ENCODE measurements around the gene FHIT. TPM values are rescaled to one million over a fixed set of nuclear protein-coding genes. Genes with fewer than 3 reads are reported as not detected.

The FHIT gene
- 16.9 TPM for total RNA-seq

- Histone ChIP-seq H3K4me3 (ENCODE audit: low read length) (peak within 1 kb of the TSS; percentile 55), H3K27me3 (ENCODE audit: insufficient read depth, low read length) (no peaks in the 10 kb centered on the region), H3K4me1 (ENCODE audit: insufficient read depth, low read length) (peaks cover 12% of the 10 kb centered on the region), H3K9me3 (ENCODE audit: low read depth, low read length) (no peaks in the 10 kb centered on the region)
Observed at GRCh38 chr3:61251174-61251972, at the start of gene FHIT. Gene FHIT, minus strand, starts transcription at chr3:61251452.

- no peaks in the 10 kb centered on the region for H3K27me3 ChIP-seq (ENCODE audit: insufficient read depth, low read length)
- no peak overlapping the region for H3K4me3 ChIP-seq (ENCODE audit: low read length)
- H3K9me3 ChIP-seq (ENCODE audit: low read depth, low read length) = no peaks in the 10 kb centered on the region
- H3K4me1 ChIP-seq (ENCODE audit: insufficient read depth, low read length) = no peaks in the 10 kb centered on the region
Observed at GRCh38 chr3:61300786-61301185, 49.5 kb upstream of the FHIT start.

GRCh38 chr3:61300006-61300380 is 48.7 kb upstream of the FHIT start:
- no peaks in the 10 kb centered on the region for H3K4me1 ChIP-seq (ENCODE audit: insufficient read depth, low read length)
- H3K4me3 ChIP-seq (ENCODE audit: low read length) = no peak overlapping the region
- no peaks in the 10 kb centered on the region for H3K27me3 ChIP-seq (ENCODE audit: insufficient read depth, low read length)
- no peaks in the 10 kb centered on the region for H3K9me3 ChIP-seq (ENCODE audit: low read depth, low read length)

GRCh38 chr3:61299343-61300005 is 48.2 kb upstream of the FHIT start:
- Histone ChIP-seq H3K9me3 (ENCODE audit: low read depth, low read length) (no peaks in the 10 kb centered on the region), H3K4me3 (ENCODE audit: low read length) (no peak overlapping the region), H3K4me1 (ENCODE audit: insufficient read depth, low read length) (no peaks in the 10 kb centered on the region), H3K27me3 (ENCODE audit: insufficient read depth, low read length) (no peaks in the 10 kb centered on the region)

- no peaks in the 10 kb centered on the region for H3K9me3 ChIP-seq (ENCODE audit: low read depth, low read length)
- H3K4me1 ChIP-seq (ENCODE audit: insufficient read depth, low read length) = no peaks in the 10 kb centered on the region
- no peak overlapping the region for H3K4me3 ChIP-seq (ENCODE audit: low read length)
- no peaks in the 10 kb centered on the region for H3K27me3 ChIP-seq (ENCODE audit: insufficient read depth, low read length)
Observed at GRCh38 chr3:61297821-61298220, 46.6 kb upstream of the FHIT start.

GRCh38 chr3:61288446-61288845 is 37.2 kb upstream of the FHIT start:
- H3K27me3 ChIP-seq (ENCODE audit: insufficient read depth, low read length) = no peaks in the 10 kb centered on the region
- no peaks in the 10 kb centered on the region for H3K9me3 ChIP-seq (ENCODE audit: low read depth, low read length)
- no peak overlapping the region for H3K4me3 ChIP-seq (ENCODE audit: low read length)
- no peaks in the 10 kb centered on the region for H3K4me1 ChIP-seq (ENCODE audit: insufficient read depth, low read length)

GRCh38 chr3:61283876-61284275 is 32.6 kb upstream of the FHIT start:
- Histone ChIP-seq H3K4me3 (ENCODE audit: low read length) (no peak overlapping the region), H3K27me3 (ENCODE audit: insufficient read depth, low read length) (no peaks in the 10 kb centered on the region), H3K9me3 (ENCODE audit: low read depth, low read length) (no peaks in the 10 kb centered on the region), H3K4me1 (ENCODE audit: insufficient read depth, low read length) (no peaks in the 10 kb centered on the region)

GRCh38 chr3:61278713-61279112 is 27.5 kb upstream of the FHIT start:
- no peaks in the 10 kb centered on the region for H3K27me3 ChIP-seq (ENCODE audit: insufficient read depth, low read length)
- H3K4me1 ChIP-seq (ENCODE audit: insufficient read depth, low read length) = no peaks in the 10 kb centered on the region
- H3K4me3 ChIP-seq (ENCODE audit: low read length) = no peak overlapping the region
- H3K9me3 ChIP-seq (ENCODE audit: low read depth, low read length) = no peaks in the 10 kb centered on the region

GRCh38 chr3:61277411-61277810 is 26.2 kb upstream of the FHIT start:
- H3K27me3 ChIP-seq (ENCODE audit: insufficient read depth, low read length) = no peaks in the 10 kb centered on the region
- H3K4me1 ChIP-seq (ENCODE audit: insufficient read depth, low read length) = no peaks in the 10 kb centered on the region
- H3K9me3 ChIP-seq (ENCODE audit: low read depth, low read length) = no peaks in the 10 kb centered on the region
- H3K4me3 ChIP-seq (ENCODE audit: low read length) = no peak overlapping the region

GRCh38 chr3:61269435-61269834 is 18.2 kb upstream of the FHIT start:
- Histone ChIP-seq H3K4me3 (ENCODE audit: low read length) (no peak overlapping the region), H3K4me1 (ENCODE audit: insufficient read depth, low read length) (no peaks in the 10 kb centered on the region), H3K27me3 (ENCODE audit: insufficient read depth, low read length) (no peaks in the 10 kb centered on the region), H3K9me3 (ENCODE audit: low read depth, low read length) (no peaks in the 10 kb centered on the region)

- H3K27me3 ChIP-seq (ENCODE audit: insufficient read depth, low read length) = no peaks in the 10 kb centered on the region
- H3K4me1 ChIP-seq (ENCODE audit: insufficient read depth, low read length) = no peaks in the 10 kb centered on the region
- no peaks in the 10 kb centered on the region for H3K9me3 ChIP-seq (ENCODE audit: low read depth, low read length)
- H3K4me3 ChIP-seq (ENCODE audit: low read length) = no peak overlapping the region
Observed at GRCh38 chr3:61268644-61269043, 17.4 kb upstream of the FHIT start.

GRCh38 chr3:61264281-61264680 is 13.0 kb upstream of the FHIT start:
- Histone ChIP-seq H3K9me3 (ENCODE audit: low read depth, low read length) (no peaks in the 10 kb centered on the region), H3K4me3 (ENCODE audit: low read length) (no peak overlapping the region), H3K27me3 (ENCODE audit: insufficient read depth, low read length) (no peaks in the 10 kb centered on the region), H3K4me1 (ENCODE audit: insufficient read depth, low read length) (no peaks in the 10 kb centered on the region)

GRCh38 chr3:61257148-61257547 is 5.9 kb upstream of the FHIT start:
- no peaks in the 10 kb centered on the region for H3K27me3 ChIP-seq (ENCODE audit: insufficient read depth, low read length)

GRCh38 chr3:61253756-61254155 is 2.5 kb upstream of the FHIT start:
- no peaks in the 10 kb centered on the region for H3K27me3 ChIP-seq (ENCODE audit: insufficient read depth, low read length)
- no peak overlapping the region for H3K4me3 ChIP-seq (ENCODE audit: low read length)
- H3K4me1 ChIP-seq (ENCODE audit: insufficient read depth, low read length) = peaks cover 12% of the 10 kb centered on the region
- H3K9me3 ChIP-seq (ENCODE audit: low read depth, low read length) = no peaks in the 10 kb centered on the region

More at GRCh38 chr3:61257148-61257547, 5.9 kb upstream of the FHIT start:
- H3K9me3 ChIP-seq (ENCODE audit: low read depth, low read length) = no peaks in the 10 kb centered on the region
- H3K4me3 ChIP-seq (ENCODE audit: low read length) = no peak overlapping the region
- no peaks in the 10 kb centered on the region for H3K4me1 ChIP-seq (ENCODE audit: insufficient read depth, low read length)

GRCh38 chr3:61252836-61253235 is 1.6 kb upstream of the FHIT start:
- H3K4me3 ChIP-seq (ENCODE audit: low read length) = no peak overlapping the region
- peaks cover 12% of the 10 kb centered on the region for H3K4me1 ChIP-seq (ENCODE audit: insufficient read depth, low read length)
- no peaks in the 10 kb centered on the region for H3K27me3 ChIP-seq (ENCODE audit: insufficient read depth, low read length)
- H3K9me3 ChIP-seq (ENCODE audit: low read depth, low read length) = no peaks in the 10 kb centered on the region

GRCh38 chr3:61250784-61251173 is 473 bp downstream of the FHIT start:
- peaks cover 12% of the 10 kb centered on the region for H3K4me1 ChIP-seq (ENCODE audit: insufficient read depth, low read length)
- H3K4me3 ChIP-seq (ENCODE audit: low read length) = peak overlapping the region; percentile 55
- no peaks in the 10 kb centered on the region for H3K9me3 ChIP-seq (ENCODE audit: low read depth, low read length)
- no peaks in the 10 kb centered on the region for H3K27me3 ChIP-seq (ENCODE audit: insufficient read depth, low read length)

Data from mononuclear cell (primary cell).